HCT116 (cell line): ENCODE data around the gene PDE6H.

Experiments used
- EZH2 ChIP-seq: fragments of 200-600 bp; sonication (generic); IDR thresholded peaks from 2 replicates; pipeline ENCODE4 v1.6.1; 2017; ENCODE audit warnings: antibody characterized with exemption, mixed run types
- EZH2phosphoT487 ChIP-seq: fragments of 200-600 bp; IDR thresholded peaks from 2 replicates; pipeline ENCODE4 v1.6.1; 2018; ENCODE audit warnings: antibody characterized with exemption, borderline replicate concordance
- JUND ChIP-seq: IDR thresholded peaks from 2 replicates; pipeline ENCODE4 v1.6.1; 2012
- POLR2A ChIP-seq: IDR thresholded peaks from 2 replicates; pipeline ENCODE4 v1.7.0; 2011; ENCODE audit warnings: borderline replicate concordance; ENCODE audit not compliant: insufficient read depth, insufficient read length; ENCODE audit errors: extremely low read depth
- POLR2AphosphoS5 ChIP-seq: IDR thresholded peaks from 2 replicates; pipeline ENCODE4 v1.6.1; 2011; ENCODE audit warnings: mild to moderate bottlenecking, low read depth, low read length, moderate library complexity
- RAD21 ChIP-seq: IDR thresholded peaks from 2 replicates; pipeline ENCODE4 v1.6.1; 2012; ENCODE audit warnings: low read depth, mild to moderate bottlenecking
- SP1 ChIP-seq: IDR thresholded peaks from 2 replicates; pipeline ENCODE4 v1.6.1; 2012; ENCODE audit warnings: low read depth
- SRF ChIP-seq: IDR thresholded peaks from 2 replicates; pipeline ENCODE4 v1.6.1; 2012; ENCODE audit warnings: low read depth
- ZFX ChIP-seq: fragments of 450-650 bp; IDR thresholded peaks from 2 replicates; pipeline ENCODE4 v1.6.1; 2017
- ZNF274 ChIP-seq: fragments of 200-500 bp; sonication (Bioruptor generic); IDR thresholded peaks from 2 replicates; pipeline ENCODE4 v1.6.1; 2014; ENCODE audit warnings: mild to moderate bottlenecking, low read depth, low read length, inconsistent platforms
- TF ChIP-seq, protein P1 (sequence below), 3 experiments: fragments of 200-600 bp in 1 of 3; sonication (generic) in 1 of 3; IDR thresholded peaks in 2 of 3; conservative IDR thresholded peaks in 1 of 3; 2 replicates each; pipeline ENCODE4 v1.5.1; 2012 to 2017; ENCODE audit warnings: low read depth in 2 of 3, low read length in 2 of 3, antibody characterized with exemption in 1 of 3, borderline replicate concordance in 1 of 3, control low read depth in 1 of 3, mild to moderate bottlenecking in 1 of 3, mixed read lengths in 1 of 3, mixed run types in 1 of 3, moderate library complexity in 1 of 3; ENCODE audit not compliant: insufficient read depth in 1 of 3
- TF ChIP-seq, protein P2 (sequence below): IDR thresholded peaks from 2 replicates; pipeline ENCODE4 v1.6.1; 2012

DNA sequence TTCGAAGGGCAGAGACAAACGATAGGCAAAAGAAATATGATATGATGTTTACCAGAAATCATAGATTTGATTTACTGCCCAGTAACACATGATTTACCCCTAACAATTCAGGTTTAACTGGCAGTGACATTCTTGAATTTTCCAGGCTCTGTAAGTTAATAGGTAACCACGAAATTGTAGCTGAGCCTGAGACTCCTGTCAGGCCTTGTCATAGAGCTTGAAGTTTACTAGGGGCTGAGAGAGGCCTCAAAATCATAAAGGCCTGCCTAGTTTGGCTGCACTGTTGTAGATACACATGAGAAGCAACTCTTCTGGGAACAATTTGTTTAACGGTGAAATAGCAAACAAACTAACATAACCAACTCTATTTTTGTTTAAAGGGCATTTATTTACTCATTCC, 37.8 kb upstream of the PDE6H start:
- TF ChIP-seq, protein P1, sequence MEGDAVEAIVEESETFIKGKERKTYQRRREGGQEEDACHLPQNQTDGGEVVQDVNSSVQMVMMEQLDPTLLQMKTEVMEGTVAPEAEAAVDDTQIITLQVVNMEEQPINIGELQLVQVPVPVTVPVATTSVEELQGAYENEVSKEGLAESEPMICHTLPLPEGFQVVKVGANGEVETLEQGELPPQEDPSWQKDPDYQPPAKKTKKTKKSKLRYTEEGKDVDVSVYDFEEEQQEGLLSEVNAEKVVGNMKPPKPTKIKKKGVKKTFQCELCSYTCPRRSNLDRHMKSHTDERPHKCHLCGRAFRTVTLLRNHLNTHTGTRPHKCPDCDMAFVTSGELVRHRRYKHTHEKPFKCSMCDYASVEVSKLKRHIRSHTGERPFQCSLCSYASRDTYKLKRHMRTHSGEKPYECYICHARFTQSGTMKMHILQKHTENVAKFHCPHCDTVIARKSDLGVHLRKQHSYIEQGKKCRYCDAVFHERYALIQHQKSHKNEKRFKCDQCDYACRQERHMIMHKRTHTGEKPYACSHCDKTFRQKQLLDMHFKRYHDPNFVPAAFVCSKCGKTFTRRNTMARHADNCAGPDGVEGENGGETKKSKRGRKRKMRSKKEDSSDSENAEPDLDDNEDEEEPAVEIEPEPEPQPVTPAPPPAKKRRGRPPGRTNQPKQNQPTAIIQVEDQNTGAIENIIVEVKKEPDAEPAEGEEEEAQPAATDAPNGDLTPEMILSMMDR (IDR thresholded peaks at IDR 0.05 in 2 of 3, conservative IDR thresholded peaks at IDR 0.05 in 1 of 3; ENCODE audit: borderline replicate concordance in 1 of 3, insufficient read depth in 1 of 3, low read depth in 2 of 3, low read length in 2 of 3): no peak
- TF ChIP-seq ZNF274 (no peak), JUND (no peak), POLR2A (no peak), SP1 (no peak), SRF (no peak), POLR2AphosphoS5 (no peak), EZH2 (no peak), RAD21 (no peak), EZH2phosphoT487 (no peak), ZFX (no peak)
- TF ChIP-seq, protein P2, sequence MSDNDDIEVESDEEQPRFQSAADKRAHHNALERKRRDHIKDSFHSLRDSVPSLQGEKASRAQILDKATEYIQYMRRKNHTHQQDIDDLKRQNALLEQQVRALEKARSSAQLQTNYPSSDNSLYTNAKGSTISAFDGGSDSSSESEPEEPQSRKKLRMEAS: no peak
